WTC11 (cell line): ENCODE results near the gene KCNG2. TPM values are rescaled to one million over a fixed set of nuclear protein-coding genes. Genes with fewer than 3 reads are reported as not detected.

Experiments used
- ATAC-seq: fragments of 200-7000 bp; cut with Tn5 transposase; 2 replicates; pipeline ENCODE4 v1.10.0; 2021; ENCODE audit warnings: mild to moderate bottlenecking, moderate library complexity
- CTCF ChIA-PET: fragments of 300-600 bp; sonication (Branson Sonifier 250); formaldehyde crosslinking; loops from one replicate; lab custom pipeline; 2021; ENCODE audit warnings: antibody characterized with exemption; lab: Charles Lee
- POLR2A ChIA-PET: fragments of 350-600 bp; sonication (Branson Sonifier 250); formaldehyde crosslinking; loops from one replicate; lab custom pipeline; 2021; ENCODE audit warnings: antibody characterized with exemption; lab: Charles Lee
- DNase-seq: peaks from one replicate; pipeline ENCODE4 v3.0.0; 2021; ENCODE audit warnings: low spot score
- H3K27ac Mint-ChIP-seq: 2 replicates; pipeline ENCODE4 v1.8.0; 2021; ENCODE audit warnings: mixed read lengths
- H3K27me3 Mint-ChIP-seq: 2 replicates; pipeline ENCODE4 v1.8.0; 2021; ENCODE audit warnings: low read depth, mild to moderate bottlenecking, moderate library complexity, mixed read lengths
- H3K36me3 Mint-ChIP-seq: 2 replicates; pipeline ENCODE4 v1.8.0; 2021; ENCODE audit warnings: mixed read lengths
- H3K4me1 Mint-ChIP-seq: 2 replicates; pipeline ENCODE4 v1.8.0; 2022; ENCODE audit warnings: mixed read lengths
- H3K4me3 Mint-ChIP-seq: 2 replicates; pipeline ENCODE4 v1.8.0; 2021; ENCODE audit warnings: mild to moderate bottlenecking, moderate library complexity, mixed read lengths
- H3K9me3 Mint-ChIP-seq: 2 replicates; pipeline ENCODE4 v1.8.0; 2021; ENCODE audit warnings: mixed read lengths
- ARID4B ChIP-seq: sonication (generic); formaldehyde crosslinking; IDR thresholded peaks from 2 replicates; pipeline ENCODE4 v1.8.0; 2023; ENCODE audit warnings: missing genetic modification reagents, mild to moderate bottlenecking, borderline replicate concordance
- CTCF ChIP-seq: fragments of 200-600 bp; IDR thresholded peaks from 2 replicates; pipeline ENCODE4 v1.8.0; 2022; ENCODE audit warnings: antibody characterized with exemption
- FOXP1 ChIP-seq: sonication (generic); formaldehyde crosslinking; IDR thresholded peaks from 2 replicates; pipeline ENCODE4 v1.8.0; 2022; ENCODE audit warnings: missing genetic modification reagents, mild to moderate bottlenecking, moderate library complexity, borderline replicate concordance
- HMGA2 ChIP-seq: fragments of 250-450 bp; sonication (Bioruptor Pico); IDR thresholded peaks from 2 replicates; pipeline ENCODE4 v1.4.0; 2021; ENCODE audit warnings: mild to moderate bottlenecking, moderate library complexity
- JUN ChIP-seq: sonication (generic); formaldehyde crosslinking; IDR thresholded peaks from 2 replicates; pipeline ENCODE4 v1.8.0; 2023; ENCODE audit warnings: mild to moderate bottlenecking, missing genetic modification reagents
- MLX ChIP-seq: sonication (generic); formaldehyde crosslinking; IDR thresholded peaks from 2 replicates; pipeline ENCODE4 v1.8.1; 2023; ENCODE audit warnings: mild to moderate bottlenecking, missing genetic modification reagents, moderate library complexity
- MXD4 ChIP-seq: fragments of 250-450 bp; sonication (Bioruptor Pico); IDR thresholded peaks from 2 replicates; pipeline ENCODE4 v1.8.0; 2021; ENCODE audit warnings: mild to moderate bottlenecking, moderate library complexity, borderline replicate concordance
- STAT6 ChIP-seq: sonication (generic); formaldehyde crosslinking; conservative IDR thresholded peaks from 2 replicates; pipeline ENCODE4 v1.8.1; 2023; ENCODE audit warnings: mild to moderate bottlenecking, low read depth, missing genetic modification reagents, moderate library complexity
- TEAD4 ChIP-seq: sonication (generic); formaldehyde crosslinking; IDR thresholded peaks from 2 replicates; pipeline ENCODE4 v1.8.0; 2022; ENCODE audit warnings: mild to moderate bottlenecking, missing genetic modification reagents
- ZNF317 ChIP-seq: sonication (generic); formaldehyde crosslinking; IDR thresholded peaks from 2 replicates; pipeline ENCODE4 v1.8.1; 2023; ENCODE audit warnings: low read depth, mild to moderate bottlenecking, moderate library complexity, missing genetic modification reagents, borderline replicate concordance
- total RNA-seq: library from RNA; stranded (reverse); gene quantifications from 3 replicates; pipeline ENCODE4 v1.2.3, GENCODE V29; 2021
- TF ChIP-seq, protein P1 (sequence below): sonication (generic); formaldehyde crosslinking; IDR thresholded peaks from 2 replicates; pipeline ENCODE4 v1.8.1; 2022; ENCODE audit warnings: low read depth, mild to moderate bottlenecking, moderate library complexity, missing genetic modification reagents, borderline replicate concordance
- TF ChIP-seq, protein P2 (sequence below): sonication (generic); formaldehyde crosslinking; IDR thresholded peaks from 2 replicates; pipeline ENCODE4 v1.8.0; 2023; ENCODE audit warnings: mild to moderate bottlenecking, missing genetic modification reagents
- TF ChIP-seq, protein P3 (sequence below): sonication (generic); formaldehyde crosslinking; IDR thresholded peaks from 2 replicates; pipeline ENCODE4 v1.8.0; 2022; ENCODE audit warnings: mild to moderate bottlenecking, missing genetic modification reagents

The KCNG2 gene
- total RNA-seq, 1 experiment from 2014 or later = 0.50 TPM

DNA sequence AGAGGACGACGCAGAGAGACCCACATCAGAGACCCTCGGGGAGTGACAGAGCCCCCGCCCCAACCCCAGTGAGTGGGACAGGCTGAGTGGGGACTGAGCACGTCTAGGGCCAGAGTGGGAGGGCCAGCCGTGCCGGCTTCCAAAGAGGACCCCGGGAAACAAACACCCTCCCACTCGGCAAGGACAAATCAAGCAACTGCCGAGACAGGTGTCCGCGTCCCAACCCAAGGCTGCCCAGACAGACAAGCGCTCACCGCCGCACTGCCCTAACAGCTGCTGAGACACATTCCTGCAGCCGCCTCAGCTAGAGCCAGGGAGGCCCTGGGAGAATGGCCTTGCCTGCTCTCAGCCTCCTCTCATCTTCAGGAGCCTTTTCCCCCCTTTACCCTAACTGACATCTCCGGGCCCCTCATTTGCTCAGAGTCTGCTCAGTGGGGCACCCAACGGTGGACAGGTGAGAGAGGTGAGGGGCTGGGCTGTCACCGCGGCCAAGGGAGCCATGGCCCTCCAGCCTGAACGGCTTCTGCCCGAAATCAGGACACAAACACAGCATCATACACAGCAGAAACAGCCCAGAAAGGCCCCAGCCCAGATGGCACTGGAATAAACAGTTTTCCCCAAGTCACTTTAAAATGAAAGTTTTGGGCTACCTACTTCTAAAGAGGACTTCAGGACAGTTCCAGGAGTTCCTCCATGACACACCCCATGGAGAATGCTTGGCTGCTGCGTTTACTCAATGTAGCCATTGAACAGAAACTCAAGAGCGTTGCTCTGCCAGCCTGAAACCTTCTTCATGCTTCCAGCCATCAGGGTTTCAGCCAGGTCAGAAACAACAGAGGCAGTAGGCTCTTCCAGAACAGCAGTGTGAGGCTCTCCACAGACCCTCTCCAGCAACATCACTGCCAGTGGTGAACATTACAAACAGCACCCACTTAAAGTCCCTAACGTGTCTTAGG lies 130.1 kb downstream of the KCNG2 start:
- Mint-ChIP-seq H3K27me3 (no peaks in the 10 kb centered on the region; the same call in 1 of the 2 replicates), H3K4me3 (no peak overlapping the region), H3K9me3 (peaks cover 40% of the 10 kb centered on the region), H3K4me1 (peaks cover 11% of the 10 kb centered on the region), H3K27ac (no peak overlapping the region), H3K36me3 (peaks cover 28% of the 10 kb centered on the region)
- TF ChIP-seq CTCF (no peak), ARID4B (CRISPR knock-in tag) (no peak), HMGA2 (CRISPR knock-in tag) (no peak), MLX (no peak), JUN (CRISPR knock-in tag) (no peak), MXD4 (CRISPR knock-in tag) (no peak), STAT6 (CRISPR knock-in tag) (no peak), ZNF317 (CRISPR knock-in tag) (no peak), TEAD4 (no peak), FOXP1 (CRISPR knock-in tag) (no peak)
- TF ChIP-seq, protein P1, sequence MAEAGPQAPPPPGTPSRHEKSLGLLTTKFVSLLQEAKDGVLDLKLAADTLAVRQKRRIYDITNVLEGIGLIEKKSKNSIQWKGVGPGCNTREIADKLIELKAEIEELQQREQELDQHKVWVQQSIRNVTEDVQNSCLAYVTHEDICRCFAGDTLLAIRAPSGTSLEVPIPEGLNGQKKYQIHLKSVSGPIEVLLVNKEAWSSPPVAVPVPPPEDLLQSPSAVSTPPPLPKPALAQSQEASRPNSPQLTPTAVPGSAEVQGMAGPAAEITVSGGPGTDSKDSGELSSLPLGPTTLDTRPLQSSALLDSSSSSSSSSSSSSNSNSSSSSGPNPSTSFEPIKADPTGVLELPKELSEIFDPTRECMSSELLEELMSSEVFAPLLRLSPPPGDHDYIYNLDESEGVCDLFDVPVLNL = no peak
- TF ChIP-seq, protein P2, sequence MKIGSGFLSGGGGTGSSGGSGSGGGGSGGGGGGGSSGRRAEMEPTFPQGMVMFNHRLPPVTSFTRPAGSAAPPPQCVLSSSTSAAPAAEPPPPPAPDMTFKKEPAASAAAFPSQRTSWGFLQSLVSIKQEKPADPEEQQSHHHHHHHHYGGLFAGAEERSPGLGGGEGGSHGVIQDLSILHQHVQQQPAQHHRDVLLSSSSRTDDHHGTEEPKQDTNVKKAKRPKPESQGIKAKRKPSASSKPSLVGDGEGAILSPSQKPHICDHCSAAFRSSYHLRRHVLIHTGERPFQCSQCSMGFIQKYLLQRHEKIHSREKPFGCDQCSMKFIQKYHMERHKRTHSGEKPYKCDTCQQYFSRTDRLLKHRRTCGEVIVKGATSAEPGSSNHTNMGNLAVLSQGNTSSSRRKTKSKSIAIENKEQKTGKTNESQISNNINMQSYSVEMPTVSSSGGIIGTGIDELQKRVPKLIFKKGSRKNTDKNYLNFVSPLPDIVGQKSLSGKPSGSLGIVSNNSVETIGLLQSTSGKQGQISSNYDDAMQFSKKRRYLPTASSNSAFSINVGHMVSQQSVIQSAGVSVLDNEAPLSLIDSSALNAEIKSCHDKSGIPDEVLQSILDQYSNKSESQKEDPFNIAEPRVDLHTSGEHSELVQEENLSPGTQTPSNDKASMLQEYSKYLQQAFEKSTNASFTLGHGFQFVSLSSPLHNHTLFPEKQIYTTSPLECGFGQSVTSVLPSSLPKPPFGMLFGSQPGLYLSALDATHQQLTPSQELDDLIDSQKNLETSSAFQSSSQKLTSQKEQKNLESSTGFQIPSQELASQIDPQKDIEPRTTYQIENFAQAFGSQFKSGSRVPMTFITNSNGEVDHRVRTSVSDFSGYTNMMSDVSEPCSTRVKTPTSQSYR (CRISPR knock-in tag) = no peak
- TF ChIP-seq, protein P3, sequence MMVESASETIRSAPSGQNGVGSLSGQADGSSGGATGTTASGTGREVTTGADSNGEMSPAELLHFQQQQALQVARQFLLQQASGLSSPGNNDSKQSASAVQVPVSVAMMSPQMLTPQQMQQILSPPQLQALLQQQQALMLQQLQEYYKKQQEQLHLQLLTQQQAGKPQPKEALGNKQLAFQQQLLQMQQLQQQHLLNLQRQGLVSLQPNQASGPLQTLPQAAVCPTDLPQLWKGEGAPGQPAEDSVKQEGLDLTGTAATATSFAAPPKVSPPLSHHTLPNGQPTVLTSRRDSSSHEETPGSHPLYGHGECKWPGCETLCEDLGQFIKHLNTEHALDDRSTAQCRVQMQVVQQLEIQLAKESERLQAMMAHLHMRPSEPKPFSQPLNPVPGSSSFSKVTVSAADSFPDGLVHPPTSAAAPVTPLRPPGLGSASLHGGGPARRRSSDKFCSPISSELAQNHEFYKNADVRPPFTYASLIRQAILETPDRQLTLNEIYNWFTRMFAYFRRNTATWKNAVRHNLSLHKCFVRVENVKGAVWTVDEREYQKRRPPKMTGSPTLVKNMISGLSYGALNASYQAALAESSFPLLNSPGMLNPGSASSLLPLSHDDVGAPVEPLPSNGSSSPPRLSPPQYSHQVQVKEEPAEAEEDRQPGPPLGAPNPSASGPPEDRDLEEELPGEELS (CRISPR knock-in tag) = no peak
- 0 out of 2 replicates have a peak, but pooled peaks have one; percentile 20 for ATAC-seq
- ChIA-PET CTCF (interaction anchor here (0.5 kb wide), 1 partner anchor 194 kb away, joined by 3 read pairs; no protein-coding TSS in a partner anchor), POLR2A (no interaction called here)
- peak; percentile 16 for DNase-seq
